Anterior cingulate cortex (tissue), 58 donors: Measurements from ENCODE around the gene ITPR1.

Source experiments
- DNase-seq, 58 donors: peaks; one replicate each; lab custom pipeline; 2025; lab: John Stamatoyannopoulos, UW

The ITPR1 gene

GRCh38 chr3:4763604-4764247, 270.6 kb downstream of the ITPR1 start:
- peak in 2 of 58 donors; percentile 8 to 27 for DNase-seq

GRCh38 chr3:4765212-4765611, 272.1 kb downstream of the ITPR1 start:
- no peak for DNase-seq

- DNase-seq: no peak
Observed at GRCh38 chr3:4766263-4766662, 273.1 kb downstream of the ITPR1 start.

- no peak for DNase-seq
Observed at GRCh38 chr3:4766716-4767499, 273.8 kb downstream of the ITPR1 start.

- no peak for DNase-seq
Observed at GRCh38 chr3:4768021-4768420, 274.9 kb downstream of the ITPR1 start.

- DNase-seq: no peak
Observed at GRCh38 chr3:4768521-4768920, 275.4 kb downstream of the ITPR1 start.

GRCh38 chr3:4770561-4770960, 277.4 kb downstream of the ITPR1 start:
- DNase-seq: no peak

GRCh38 chr3:4771243-4771642, 278.1 kb downstream of the ITPR1 start:
- no peak for DNase-seq

- peak in 16 of 58 donors; percentile 3 to 59 (median 17) for DNase-seq
Observed at GRCh38 chr3:4772171-4772804, 279.1 kb downstream of the ITPR1 start.

GRCh38 chr3:4772858-4773257, 279.7 kb downstream of the ITPR1 start:
- no peak for DNase-seq

GRCh38 chr3:4773583-4773982, 280.4 kb downstream of the ITPR1 start:
- DNase-seq: no peak

- no peak for DNase-seq
Observed at GRCh38 chr3:4774531-4774930, 281.4 kb downstream of the ITPR1 start.

GRCh38 chr3:4776399-4776979, 283.3 kb downstream of the ITPR1 start:
- peak in 1 of 58 donors; percentile 3 for DNase-seq

- no peak for DNase-seq
Observed at GRCh38 chr3:4776980-4777581, 283.9 kb downstream of the ITPR1 start.

- DNase-seq: no peak
Observed at GRCh38 chr3:4778119-4778518, 285.0 kb downstream of the ITPR1 start.

GRCh38 chr3:4778740-4779139, 285.6 kb downstream of the ITPR1 start:
- DNase-seq: no peak

- no peak for DNase-seq
Observed at GRCh38 chr3:4780545-4780957, 287.4 kb downstream of the ITPR1 start.

- no peak for DNase-seq
Observed at GRCh38 chr3:4782095-4782494, 288.9 kb downstream of the ITPR1 start.

- no peak for DNase-seq
Observed at GRCh38 chr3:4785551-4785950, 292.4 kb downstream of the ITPR1 start.

- no peak for DNase-seq
Observed at GRCh38 chr3:4786431-4786830, 293.3 kb downstream of the ITPR1 start.

- no peak for DNase-seq
Observed at GRCh38 chr3:4791358-4791757, 298.2 kb downstream of the ITPR1 start.
